Motor neuron (in vitro differentiated cells): Measurements from ENCODE around the gene WNT8B. TPM values are rescaled to one million over a fixed set of nuclear protein-coding genes. Genes with fewer than 3 reads are reported as not detected.
A peak's percentile ranks its signal among the peaks of the same experiment; 100 is the strongest.

Source experiments
- ATAC-seq, 8 experiments: fragments of 200-7000 bp; cut with Tn5 transposase; replicated peaks in 6 of 8; 2 replicates each; pipeline ENCODE4 v1.8.0; 2021; ENCODE audit warnings: mild to moderate bottlenecking in 8 of 8, moderate library complexity in 8 of 8
- H3K27ac ChIP-seq, 2 donors: fragments of 250-450 bp; sonication (Bioruptor Pico); 2 replicates each; pipeline ENCODE4 v1.9.0; 2021; ENCODE audit warnings: antibody characterized with exemption in 2 of 2, mild to moderate bottlenecking in 2 of 2, moderate library complexity in 1 of 2
- H3K4me1 ChIP-seq, 2 donors: fragments of 250-450 bp; sonication (Bioruptor Pico); replicated peaks in 1 of 2; 2 replicates each; pipeline ENCODE4 v1.6.1; 2021; ENCODE audit warnings: antibody characterized with exemption in 2 of 2, mild to moderate bottlenecking in 2 of 2, moderate library complexity in 1 of 2
- H3K4me3 ChIP-seq, 5 donors: fragments of 250-450 bp; sonication (Bioruptor Pico); 2 replicates each; pipeline ENCODE4 v1.9.0; 2021; ENCODE audit warnings: antibody characterized with exemption in 5 of 5, mild to moderate bottlenecking in 5 of 5, moderate library complexity in 4 of 5
- WGBS, 10 experiments: fragments of 450-650 bp; shearing (Covaris generic); methylation state at CpG; one replicate each; pipeline ENCODE4 v1.0.0; 2022; 5-methylcytosine and 5-hydroxymethylcytosine counted together
- in situ Hi-C, 9 experiments: fragments of 400-800 bp; cut with MboI; loops; one replicate each; pipeline ENCODE4 v1.15.0; 2021; ENCODE audit warnings: low sequenced_read_pairs in 9 of 9, low pct_unique_long_range_greater_than_20kb in 2 of 9; ENCODE audit not compliant: unreplicated experiment in 9 of 9
- total RNA-seq, 8 experiments: library from RNA; unstranded; fragments of 300-600 nt; gene quantifications; 2 replicates each; pipeline versions ENCODE4 v1.2.3 to v1.2.4, GENCODE V29; 2022

Gene WNT8B
- total RNA-seq, 8 experiments from 2014 or later: 0.16 to 1.4 (median 0.32) TPM; not detected in 2

- 16 to 100% (median 44%) methylated on average over 1 to 5 of the region's 5 CpGs for WGBS, 10 experiments
- peak in 1 of 8 experiments; percentile 30 for ATAC-seq
- Histone ChIP-seq H3K27ac (no peak overlapping the region), H3K4me1 (no peaks in the 10 kb centered on the region), H3K4me3 (no peak overlapping the region)
- in situ Hi-C loops: no loop called here
These were observed 5.5 kb downstream of the WNT8B start for GRCh38 chr10:100468322-100468721.

GRCh38 chr10:100468978-100469377 lies 6.2 kb downstream of the WNT8B start:
- ATAC-seq: no peak
- Histone ChIP-seq H3K4me1 (no peaks in the 10 kb centered on the region), H3K27ac (no peak overlapping the region), H3K4me3 (no peak overlapping the region)
- in situ Hi-C loops: no loop called here

GRCh38 chr10:100469756-100470155 lies 6.9 kb downstream of the WNT8B start:
- Histone ChIP-seq H3K4me3 (no peak overlapping the region), H3K4me1 (no peaks in the 10 kb centered on the region), H3K27ac (no peak overlapping the region)
- 20 to 100% (median 94%) methylated on average over 1 of the region's 1 CpG; no CpG with 5 or more reads in 4 of the 10 experiments for WGBS, 10 experiments
- ATAC-seq: no peak
- in situ Hi-C loops: no loop called here

GRCh38 chr10:100470367-100470766 lies 7.6 kb downstream of the WNT8B start:
- no peak overlapping the region for H3K27ac ChIP-seq
- 13 to 100% (median 63%) methylated on average over 1 to 3 of the region's 3 CpGs for WGBS, 10 experiments
- in situ Hi-C loops: no loop called here

GRCh38 chr10:100477970-100478369 lies 15.2 kb downstream of the WNT8B start:
- no peak overlapping the region for H3K4me3 ChIP-seq
- H3K4me1 ChIP-seq: peaks cover 0 to 2% of the 10 kb centered on the region in 2 donors
- no peak overlapping the region for H3K27ac ChIP-seq
- WGBS, 10 experiments: 0 to 56% (median 39%) methylated on average over 3 to 4 of the region's 5 CpGs; no CpG with 5 or more reads in 3 of the 10 experiments
- in situ Hi-C loops: no loop called here
- no peak for ATAC-seq

More at GRCh38 chr10:100470367-100470766, 7.6 kb downstream of the WNT8B start:
- H3K4me3 ChIP-seq: no peak overlapping the region
- no peaks in the 10 kb centered on the region for H3K4me1 ChIP-seq
- no peak for ATAC-seq

GRCh38 chr10:100479037-100479436 lies 16.2 kb downstream of the WNT8B start:
- ATAC-seq: no peak
- WGBS, 10 experiments: 0 to 83% (median 38%) methylated on average over 1 to 4 of the region's 4 CpGs; no CpG with 5 or more reads in 1 of the 10 experiments

GRCh38 chr10:100480002-100480401 lies 17.2 kb downstream of the WNT8B start:
- 0 to 43% (median 30%) methylated on average over 1 to 2 of the region's 2 CpGs; no CpG with 5 or more reads in 2 of the 10 experiments for WGBS, 10 experiments
- ATAC-seq: no peak
- Histone ChIP-seq H3K4me3 (no peak overlapping the region), H3K4me1 (peaks cover 3 to 7% of the 10 kb centered on the region in 2 donors), H3K27ac (no peak overlapping the region)
- in situ Hi-C loops: no loop called here

More at GRCh38 chr10:100479037-100479436, 16.2 kb downstream of the WNT8B start:
- H3K27ac ChIP-seq: no peak overlapping the region
- in situ Hi-C loops: no loop called here
- H3K4me1 ChIP-seq: peaks cover 2 to 6% of the 10 kb centered on the region in 2 donors
- no peak overlapping the region for H3K4me3 ChIP-seq

GRCh38 chr10:100481462-100482081 lies 18.8 kb downstream of the WNT8B start:
- Histone ChIP-seq H3K4me1 (peaks cover 16% of the 10 kb centered on the region in 2 donors), H3K27ac (no peak overlapping the region), H3K4me3 (peak overlapping the region; percentile 24 to 36 (median 33))
- ATAC-seq: peak; percentile 82 to 93 (median 86)
- in situ Hi-C loops: no loop called here
- 0 to 19% (median 0%) methylated on average over 1 to 8 of the region's 19 CpGs; no CpG with 5 or more reads in 2 of the 10 experiments for WGBS, 10 experiments

- Histone ChIP-seq H3K4me3 (peak overlapping the region; percentile 25 to 36 (median 33)), H3K4me1 (peaks cover 16% of the 10 kb centered on the region in 2 donors), H3K27ac (no peak overlapping the region)
- in situ Hi-C loops: no loop called here
- peak; percentile 75 to 89 (median 86) for ATAC-seq
- 0 to 3% (median 1%) methylated on average over 6 to 23 of the region's 59 CpGs; no CpG with 5 or more reads in 7 of the 10 experiments for WGBS, 10 experiments
These were observed 19.5 kb downstream of the WNT8B start for GRCh38 chr10:100482181-100482833.

GRCh38 chr10:100482834-100483185 lies 20.0 kb downstream of the WNT8B start:
- in situ Hi-C loops: no loop called here

GRCh38 chr10:100483876-100484666 lies 21.3 kb downstream of the WNT8B start:
- WGBS, 10 experiments: 20 to 100% (median 67%) methylated on average over 1 to 4 of the region's 5 CpGs; no CpG with 5 or more reads in 1 of the 10 experiments
- in situ Hi-C loops: no loop called here
- H3K4me1 ChIP-seq: peaks cover 16% of the 10 kb centered on the region in 2 donors
- H3K4me3 ChIP-seq: no peak overlapping the region
- no peak for ATAC-seq
- H3K27ac ChIP-seq: no peak overlapping the region

More at GRCh38 chr10:100482834-100483185, 20.0 kb downstream of the WNT8B start:
- Histone ChIP-seq H3K4me1 (peaks cover 16% of the 10 kb centered on the region in 2 donors), H3K27ac (no peak overlapping the region), H3K4me3 (peak overlapping the region in 4 of 5 donors; percentile 30 to 36 (median 34))
- peak in 6 of 8 experiments; percentile 1 to 11 (median 7) for ATAC-seq
- 14 to 42% (median 29%) methylated on average over 2 to 5 of the region's 5 CpGs; no CpG with 5 or more reads in 6 of the 10 experiments for WGBS, 10 experiments

- H3K4me1 ChIP-seq: peaks cover 16% of the 10 kb centered on the region in 2 donors
- in situ Hi-C loops: no loop called here
- H3K27ac ChIP-seq: no peak overlapping the region
- no peak overlapping the region for H3K4me3 ChIP-seq
- ATAC-seq: no peak
- 0 to 93% (median 39%) methylated on average over 1 to 8 of the region's 8 CpGs; no CpG with 5 or more reads in 2 of the 10 experiments for WGBS, 10 experiments
These were observed 22.6 kb downstream of the WNT8B start for GRCh38 chr10:100485366-100485765.
